ENCODE data around the gene SLC15A3.

The SLC15A3 gene

DNA sequence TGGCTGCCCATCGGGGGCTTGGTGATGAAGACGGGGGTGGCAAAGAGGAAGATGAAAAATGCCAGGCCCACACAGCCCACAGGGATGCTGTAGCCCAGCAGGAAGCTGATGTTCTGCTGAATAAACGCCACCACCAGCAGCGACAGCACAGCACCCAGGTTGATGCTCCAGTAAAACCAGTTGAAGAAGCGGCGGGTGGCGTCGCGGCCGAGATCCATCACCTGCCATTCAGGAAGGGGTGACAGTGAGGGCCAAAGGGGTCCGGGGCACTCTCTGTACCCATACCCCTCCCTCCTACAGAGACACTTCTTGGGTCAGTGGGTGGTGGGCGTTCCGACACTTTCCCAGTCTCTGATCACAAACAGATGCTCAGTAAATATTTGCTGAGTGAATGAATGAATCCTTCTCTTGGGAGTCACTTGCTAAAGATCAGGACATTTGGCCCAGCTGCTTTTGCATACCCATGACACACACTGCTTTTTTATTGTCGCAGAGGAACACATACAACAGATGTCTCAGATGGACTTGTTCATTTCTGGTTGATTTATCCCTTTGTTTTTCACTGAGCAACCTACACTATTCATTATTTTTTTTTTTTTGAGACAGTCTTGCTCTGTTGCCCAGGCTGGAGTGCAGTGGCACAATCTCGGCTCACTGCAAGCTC lies 5.2 kb downstream of the SLC15A3 start (continued):
- TF ChIP-seq RARB (CRISPR knock-in tag; IDR thresholded peaks at IDR 0.05), result no peak

DNA sequence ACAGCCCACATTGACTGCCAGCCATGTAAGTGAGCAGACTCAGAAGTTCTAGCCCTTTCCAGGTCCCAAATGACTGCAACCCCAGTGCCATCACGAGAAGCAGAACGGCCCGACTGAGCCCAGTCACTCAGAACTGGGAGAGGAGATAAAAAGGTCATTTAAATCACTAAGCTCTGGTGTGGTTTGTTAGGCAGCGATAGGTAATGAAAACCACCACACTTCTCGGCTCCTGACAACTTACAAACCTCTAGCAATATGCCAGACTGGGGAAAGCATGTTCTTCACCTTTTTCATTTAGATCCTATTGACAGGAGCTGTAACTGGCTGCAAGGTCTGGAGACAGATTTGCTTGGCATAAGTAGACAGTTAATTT lies 6.7 kb downstream of the SLC15A3 start:
- no peak for ATAC-seq
- TF ChIP-seq ZFP3 (CRISPR knock-in tag; IDR thresholded peaks at IDR 0.05) (no peak), ZNF8 (CRISPR knock-in tag; IDR thresholded peaks at IDR 0.05) (no peak), RARB (CRISPR knock-in tag; IDR thresholded peaks at IDR 0.05) (no peak), BACH2 (CRISPR knock-in tag; IDR thresholded peaks at IDR 0.05; ENCODE audit: borderline replicate concordance) (no peak), TCF4 (CRISPR knock-in tag; IDR thresholded peaks at IDR 0.05; ENCODE audit: borderline replicate concordance) (no peak), ESRRG (CRISPR knock-in tag; IDR thresholded peaks at IDR 0.05) (no peak), ZNF70 (CRISPR knock-in tag; IDR thresholded peaks at IDR 0.05) (no peak), ISL1 (CRISPR knock-in tag; IDR thresholded peaks at IDR 0.05) (no peak), CSDC2 (CRISPR knock-in tag; IDR thresholded peaks at IDR 0.05) (no peak), GLIS3 (CRISPR knock-in tag; IDR thresholded peaks at IDR 0.05) (no peak), SNAI2 (CRISPR knock-in tag; IDR thresholded peaks at IDR 0.05) (no peak), ARNTL (CRISPR knock-in tag; IDR thresholded peaks at IDR 0.05; ENCODE audit: borderline replicate concordance, low read depth) (no peak), TOX (CRISPR knock-in tag; IDR thresholded peaks at IDR 0.05; ENCODE audit: borderline replicate concordance) (no peak), ZC3H10 (CRISPR knock-in tag; IDR thresholded peaks at IDR 0.05) (no peak)
- TF ChIP-seq, protein P1, sequence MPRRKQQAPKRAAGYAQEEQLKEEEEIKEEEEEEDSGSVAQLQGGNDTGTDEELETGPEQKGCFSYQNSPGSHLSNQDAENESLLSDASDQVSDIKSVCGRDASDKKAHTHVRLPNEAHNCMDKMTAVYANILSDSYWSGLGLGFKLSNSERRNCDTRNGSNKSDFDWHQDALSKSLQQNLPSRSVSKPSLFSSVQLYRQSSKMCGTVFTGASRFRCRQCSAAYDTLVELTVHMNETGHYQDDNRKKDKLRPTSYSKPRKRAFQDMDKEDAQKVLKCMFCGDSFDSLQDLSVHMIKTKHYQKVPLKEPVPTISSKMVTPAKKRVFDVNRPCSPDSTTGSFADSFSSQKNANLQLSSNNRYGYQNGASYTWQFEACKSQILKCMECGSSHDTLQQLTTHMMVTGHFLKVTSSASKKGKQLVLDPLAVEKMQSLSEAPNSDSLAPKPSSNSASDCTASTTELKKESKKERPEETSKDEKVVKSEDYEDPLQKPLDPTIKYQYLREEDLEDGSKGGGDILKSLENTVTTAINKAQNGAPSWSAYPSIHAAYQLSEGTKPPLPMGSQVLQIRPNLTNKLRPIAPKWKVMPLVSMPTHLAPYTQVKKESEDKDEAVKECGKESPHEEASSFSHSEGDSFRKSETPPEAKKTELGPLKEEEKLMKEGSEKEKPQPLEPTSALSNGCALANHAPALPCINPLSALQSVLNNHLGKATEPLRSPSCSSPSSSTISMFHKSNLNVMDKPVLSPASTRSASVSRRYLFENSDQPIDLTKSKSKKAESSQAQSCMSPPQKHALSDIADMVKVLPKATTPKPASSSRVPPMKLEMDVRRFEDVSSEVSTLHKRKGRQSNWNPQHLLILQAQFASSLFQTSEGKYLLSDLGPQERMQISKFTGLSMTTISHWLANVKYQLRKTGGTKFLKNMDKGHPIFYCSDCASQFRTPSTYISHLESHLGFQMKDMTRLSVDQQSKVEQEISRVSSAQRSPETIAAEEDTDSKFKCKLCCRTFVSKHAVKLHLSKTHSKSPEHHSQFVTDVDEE (CRISPR knock-in tag; IDR thresholded peaks at IDR 0.05), result no peak
- TF ChIP-seq, protein P2, sequence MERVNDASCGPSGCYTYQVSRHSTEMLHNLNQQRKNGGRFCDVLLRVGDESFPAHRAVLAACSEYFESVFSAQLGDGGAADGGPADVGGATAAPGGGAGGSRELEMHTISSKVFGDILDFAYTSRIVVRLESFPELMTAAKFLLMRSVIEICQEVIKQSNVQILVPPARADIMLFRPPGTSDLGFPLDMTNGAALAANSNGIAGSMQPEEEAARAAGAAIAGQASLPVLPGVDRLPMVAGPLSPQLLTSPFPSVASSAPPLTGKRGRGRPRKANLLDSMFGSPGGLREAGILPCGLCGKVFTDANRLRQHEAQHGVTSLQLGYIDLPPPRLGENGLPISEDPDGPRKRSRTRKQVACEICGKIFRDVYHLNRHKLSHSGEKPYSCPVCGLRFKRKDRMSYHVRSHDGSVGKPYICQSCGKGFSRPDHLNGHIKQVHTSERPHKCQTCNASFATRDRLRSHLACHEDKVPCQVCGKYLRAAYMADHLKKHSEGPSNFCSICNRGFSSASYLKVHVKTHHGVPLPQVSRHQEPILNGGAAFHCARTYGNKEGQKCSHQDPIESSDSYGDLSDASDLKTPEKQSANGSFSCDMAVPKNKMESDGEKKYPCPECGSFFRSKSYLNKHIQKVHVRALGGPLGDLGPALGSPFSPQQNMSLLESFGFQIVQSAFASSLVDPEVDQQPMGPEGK (CRISPR knock-in tag; IDR thresholded peaks at IDR 0.05; ENCODE audit: borderline replicate concordance), result no peak
- TF ChIP-seq, protein P3, sequence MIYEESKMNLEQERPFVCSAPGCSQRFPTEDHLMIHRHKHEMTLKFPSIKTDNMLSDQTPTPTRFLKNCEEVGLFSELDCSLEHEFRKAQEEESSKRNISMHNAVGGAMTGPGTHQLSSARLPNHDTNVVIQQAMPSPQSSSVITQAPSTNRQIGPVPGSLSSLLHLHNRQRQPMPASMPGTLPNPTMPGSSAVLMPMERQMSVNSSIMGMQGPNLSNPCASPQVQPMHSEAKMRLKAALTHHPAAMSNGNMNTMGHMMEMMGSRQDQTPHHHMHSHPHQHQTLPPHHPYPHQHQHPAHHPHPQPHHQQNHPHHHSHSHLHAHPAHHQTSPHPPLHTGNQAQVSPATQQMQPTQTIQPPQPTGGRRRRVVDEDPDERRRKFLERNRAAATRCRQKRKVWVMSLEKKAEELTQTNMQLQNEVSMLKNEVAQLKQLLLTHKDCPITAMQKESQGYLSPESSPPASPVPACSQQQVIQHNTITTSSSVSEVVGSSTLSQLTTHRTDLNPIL (CRISPR knock-in tag; IDR thresholded peaks at IDR 0.05; ENCODE audit: low read depth), result no peak
- TF ChIP-seq, protein P4, sequence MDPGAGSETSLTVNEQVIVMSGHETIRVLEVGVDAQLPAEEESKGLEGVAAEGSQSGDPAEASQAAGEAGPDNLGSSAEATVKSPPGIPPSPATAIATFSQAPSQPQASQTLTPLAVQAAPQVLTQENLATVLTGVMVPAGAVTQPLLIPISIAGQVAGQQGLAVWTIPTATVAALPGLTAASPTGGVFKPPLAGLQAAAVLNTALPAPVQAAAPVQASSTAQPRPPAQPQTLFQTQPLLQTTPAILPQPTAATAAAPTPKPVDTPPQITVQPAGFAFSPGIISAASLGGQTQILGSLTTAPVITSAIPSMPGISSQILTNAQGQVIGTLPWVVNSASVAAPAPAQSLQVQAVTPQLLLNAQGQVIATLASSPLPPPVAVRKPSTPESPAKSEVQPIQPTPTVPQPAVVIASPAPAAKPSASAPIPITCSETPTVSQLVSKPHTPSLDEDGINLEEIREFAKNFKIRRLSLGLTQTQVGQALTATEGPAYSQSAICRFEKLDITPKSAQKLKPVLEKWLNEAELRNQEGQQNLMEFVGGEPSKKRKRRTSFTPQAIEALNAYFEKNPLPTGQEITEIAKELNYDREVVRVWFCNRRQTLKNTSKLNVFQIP (CRISPR knock-in tag; IDR thresholded peaks at IDR 0.05; ENCODE audit: borderline replicate concordance, low read depth), result no peak

DNA sequence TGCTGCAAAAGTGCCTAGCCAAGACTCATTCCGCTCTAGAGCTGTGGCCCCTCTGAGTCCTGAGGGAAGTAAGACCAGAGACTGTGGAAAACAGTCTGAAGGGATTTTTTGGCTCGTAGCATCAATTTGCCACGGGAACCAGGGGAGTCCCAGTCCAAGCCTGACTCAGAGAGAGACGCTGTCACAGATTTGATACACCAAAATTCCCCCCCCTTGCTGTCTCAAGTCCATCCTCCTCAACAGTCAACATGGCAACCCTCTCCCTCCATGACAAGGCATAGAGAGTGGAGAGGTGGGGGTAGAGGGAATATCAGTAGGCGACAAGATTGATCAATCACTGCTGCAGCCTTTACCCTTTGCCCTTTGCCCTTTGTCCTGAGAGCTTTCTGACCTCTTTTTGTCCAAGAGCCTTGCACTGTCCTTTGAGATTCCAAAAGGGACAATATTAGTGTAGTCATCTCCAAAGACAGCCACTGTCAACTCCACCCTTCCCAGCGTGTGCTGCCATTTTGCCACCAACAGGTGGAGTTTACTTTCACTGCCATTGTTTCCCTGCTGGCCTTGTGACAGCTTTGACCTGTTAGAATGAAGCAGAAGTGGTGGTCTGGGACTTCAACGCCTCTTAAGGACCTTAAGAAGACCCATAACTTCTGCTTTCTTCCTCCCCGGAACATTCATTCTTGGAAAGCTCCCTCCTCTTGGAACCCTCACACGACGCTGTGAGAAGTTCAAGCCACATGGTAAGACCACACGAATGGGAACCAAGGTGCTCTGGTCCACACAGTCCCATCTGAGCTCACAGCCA lies 7.3 kb downstream of the SLC15A3 start:
- ATAC-seq, result no peak
- no peak for TF ChIP-seq ZNF8 (CRISPR knock-in tag; IDR thresholded peaks at IDR 0.05)
- TF ChIP-seq, protein P1 (CRISPR knock-in tag; IDR thresholded peaks at IDR 0.05), result no peak
- TF ChIP-seq, protein P2 (CRISPR knock-in tag; IDR thresholded peaks at IDR 0.05; ENCODE audit: borderline replicate concordance), result no peak
- TF ChIP-seq GLIS3 (CRISPR knock-in tag; IDR thresholded peaks at IDR 0.05), result no peak
- TF ChIP-seq ZFP3 (CRISPR knock-in tag; IDR thresholded peaks at IDR 0.05), result no peak
- TF ChIP-seq, protein P4 (CRISPR knock-in tag; IDR thresholded peaks at IDR 0.05; ENCODE audit: borderline replicate concordance, low read depth), result no peak
- TF ChIP-seq, protein P5, sequence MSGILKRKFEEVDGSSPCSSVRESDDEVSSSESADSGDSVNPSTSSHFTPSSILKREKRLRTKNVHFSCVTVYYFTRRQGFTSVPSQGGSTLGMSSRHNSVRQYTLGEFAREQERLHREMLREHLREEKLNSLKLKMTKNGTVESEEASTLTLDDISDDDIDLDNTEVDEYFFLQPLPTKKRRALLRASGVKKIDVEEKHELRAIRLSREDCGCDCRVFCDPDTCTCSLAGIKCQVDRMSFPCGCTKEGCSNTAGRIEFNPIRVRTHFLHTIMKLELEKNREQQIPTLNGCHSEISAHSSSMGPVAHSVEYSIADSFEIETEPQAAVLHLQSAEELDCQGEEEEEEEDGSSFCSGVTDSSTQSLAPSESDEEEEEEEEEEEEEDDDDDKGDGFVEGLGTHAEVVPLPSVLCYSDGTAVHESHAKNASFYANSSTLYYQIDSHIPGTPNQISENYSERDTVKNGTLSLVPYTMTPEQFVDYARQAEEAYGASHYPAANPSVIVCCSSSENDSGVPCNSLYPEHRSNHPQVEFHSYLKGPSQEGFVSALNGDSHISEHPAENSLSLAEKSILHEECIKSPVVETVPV (CRISPR knock-in tag; IDR thresholded peaks at IDR 0.05), result no peak
- TF ChIP-seq ZC3H10 (CRISPR knock-in tag; IDR thresholded peaks at IDR 0.05), result no peak
- no peak for TF ChIP-seq ZFP30 (CRISPR knock-in tag; IDR thresholded peaks at IDR 0.05)
